CD4-positive, alpha-beta T cell (primary cell): ENCODE results near the gene PSME4. TPM values are rescaled to one million over a fixed set of nuclear protein-coding genes. Genes with fewer than 3 reads are reported as not detected.

Experiments
- ATAC-seq: fragments of 200-7000 bp; cut with Tn5 transposase; one replicate; pipeline ENCODE4 v1.10.0; 2022; ENCODE audit warnings: mild to moderate bottlenecking; ENCODE audit not compliant: poor library complexity
- CTCF ChIA-PET: fragments of 350-600 bp; sonication (Branson Sonifier 250); formaldehyde crosslinking; loops from one replicate; lab custom pipeline; 2021; ENCODE audit warnings: antibody characterized with exemption, inconsistent platforms; lab: Charles Lee
- POLR2A ChIA-PET: fragments of 350-600 bp; sonication (Branson Sonifier 250); formaldehyde crosslinking; loops from one replicate; lab custom pipeline; 2021; ENCODE audit warnings: antibody characterized with exemption, inconsistent platforms; lab: Charles Lee
- DNase-seq, 14 experiments: peaks; one replicate each; pipeline ENCODE4 v3.0.0-alpha.2; 2013 to 2020; ENCODE audit warnings: mixed read lengths in 2 of 14
- H3K27ac ChIP-seq, 2 donors: one replicate each; pipeline versions ENCODE4 v1.5.1 to v1.7.0; 2013; ENCODE audit warnings: low read length in 2 of 2, low read depth in 1 of 2, mild to moderate bottlenecking in 1 of 2
- H3K27me3 ChIP-seq, 2 experiments: 1 replicate in 1 of 2; 2 replicates in 1 of 2; pipeline versions ENCODE4 v1.6.1 to v1.7.0; 2013; ENCODE audit warnings: low read length in 2 of 2, control low read depth in 1 of 2, mild to moderate bottlenecking in 1 of 2, moderate library complexity in 1 of 2; ENCODE audit not compliant: insufficient read depth in 2 of 2, control insufficient read depth in 1 of 2
- H3K36me3 ChIP-seq: one replicate; pipeline ENCODE4 v1.6.1; 2013; ENCODE audit warnings: low read length, control low read depth; ENCODE audit not compliant: insufficient read depth
- H3K4me1 ChIP-seq: one replicate; pipeline ENCODE4 v1.6.1; 2013; ENCODE audit warnings: low read length, control low read depth; ENCODE audit not compliant: insufficient read depth
- H3K4me3 ChIP-seq: one replicate; pipeline ENCODE4 v1.5.1; 2013; ENCODE audit warnings: mild to moderate bottlenecking, low read length, moderate library complexity
- H3K9me3 ChIP-seq, 2 experiments: 1 replicate in 1 of 2; 2 replicates in 1 of 2; pipeline versions ENCODE4 v1.6.1 to v1.7.0; 2013; ENCODE audit warnings: low read length in 2 of 2, mild to moderate bottlenecking in 2 of 2, control low read depth in 1 of 2, moderate library complexity in 1 of 2; ENCODE audit not compliant: control insufficient read depth in 1 of 2, insufficient read depth in 1 of 2
- H3K27ac Mint-ChIP-seq: one replicate; pipeline ENCODE4 v1.8.0; 2020; ENCODE audit warnings: mixed read lengths
- H3K27me3 Mint-ChIP-seq: one replicate; pipeline ENCODE4 v1.8.0; 2021; ENCODE audit warnings: mixed read lengths
- H3K36me3 Mint-ChIP-seq: one replicate; pipeline ENCODE4 v1.8.0; 2021; ENCODE audit warnings: low read depth, mixed read lengths
- H3K4me1 Mint-ChIP-seq: one replicate; pipeline ENCODE4 v1.8.0; 2021; ENCODE audit warnings: low read depth, mixed read lengths
- H3K4me3 Mint-ChIP-seq: one replicate; pipeline ENCODE4 v1.8.0; 2020; ENCODE audit warnings: mild to moderate bottlenecking, mixed read lengths
- H3K9me3 Mint-ChIP-seq: one replicate; pipeline ENCODE4 v1.8.0; 2020; ENCODE audit warnings: mixed read lengths
- intact Hi-C, 2 experiments: fragments of 100-400 bp; cut with DNase I in 1 of 2; cut with micrococcal nuclease in 1 of 2; formaldehyde crosslinking; loops; one replicate each; pipeline versions ENCODE4 v1.15.1 to v1.9.0; 2023 to 2025; cut with DNase I, micrococcal nuclease
- total RNA-seq, 174 experiments: library from RNA in 2 of 174; stranded (reverse) in 2 of 174; gene quantifications; one replicate each; pipeline ENCODE4 v1.2.3 and lab custom pipeline; 2021 to 2026
- TF ChIP-seq, protein P1 (sequence below): fragments of 200-600 bp; IDR thresholded peaks from one replicate; pipeline ENCODE4 v1.8.0; 2022; ENCODE audit warnings: antibody characterized with exemption, mild to moderate bottlenecking

Gene PSME4
- total RNA-seq, 2 experiments from 2014 or later, result 82.6 to 87.0 TPM

DNA sequence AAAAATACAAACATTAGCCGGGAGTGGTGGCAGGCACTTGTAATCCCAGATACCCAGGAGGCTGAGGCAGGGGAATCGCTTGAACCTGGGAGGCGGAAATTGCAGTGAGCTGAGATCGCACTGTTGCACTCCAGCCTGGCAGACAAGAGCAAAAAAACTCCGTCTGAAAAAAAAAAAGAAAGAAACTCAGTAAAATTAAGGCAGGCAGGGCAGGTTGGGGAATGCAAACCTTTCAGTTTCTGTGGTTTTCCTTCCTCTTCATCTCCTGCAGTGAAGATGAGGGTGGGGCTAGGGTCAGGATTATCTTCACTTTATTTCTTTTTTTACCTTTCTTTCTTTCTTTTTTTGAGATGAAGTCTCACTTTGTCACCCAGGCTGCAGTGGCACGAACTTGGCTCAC lies 43.2 kb upstream of the PSME4 start:
- peak; percentile 68 for ATAC-seq

DNA sequence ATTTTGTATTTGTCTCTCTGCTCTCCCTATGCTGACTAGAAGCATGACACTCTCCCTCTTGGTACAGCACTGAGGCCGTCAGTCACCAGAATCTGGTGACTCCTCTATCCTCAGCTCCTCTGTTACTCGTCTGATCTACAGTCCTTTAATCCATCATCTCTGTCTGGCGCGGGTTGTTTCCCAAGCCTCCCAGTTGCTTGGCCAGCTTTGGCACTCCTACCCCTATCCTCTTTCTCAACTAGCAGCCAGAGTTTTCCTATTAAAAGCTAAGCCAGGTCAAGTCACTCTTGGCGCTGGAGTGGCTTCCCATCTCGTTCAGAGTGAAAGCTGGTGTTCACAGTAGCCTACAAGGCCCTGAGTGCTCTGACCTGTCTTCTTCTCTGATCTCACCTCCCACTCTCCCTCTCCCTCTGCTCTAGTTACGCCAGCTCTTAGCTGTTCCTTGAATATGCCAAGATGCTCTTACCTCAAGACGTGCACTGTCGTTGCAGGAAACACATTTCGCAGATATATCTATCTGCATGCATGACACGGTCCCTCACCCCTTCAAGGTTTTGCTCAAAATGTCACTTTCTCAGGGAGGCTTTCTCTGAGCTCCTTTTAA lies 41.8 kb upstream of the PSME4 start:
- Histone ChIP-seq H3K27ac (no peak overlapping the region), H3K27me3 (no peaks in the 10 kb centered on the region), H3K36me3 (no peaks in the 10 kb centered on the region), H3K4me3 (no peak overlapping the region), H3K4me1 (peaks cover 33% of the 10 kb centered on the region), H3K9me3 (no peaks in the 10 kb centered on the region)
- Mint-ChIP-seq H3K9me3 (no peaks in the 10 kb centered on the region), H3K27me3 (no peaks in the 10 kb centered on the region), H3K27ac (peak overlapping the region; percentile 75), H3K36me3 (peaks cover 7% of the 10 kb centered on the region), H3K4me1 (peaks cover 57% of the 10 kb centered on the region), H3K4me3 (peak overlapping the region; percentile 12)
- ATAC-seq (peak; percentile 43), DNase-seq (peak in 1 of 14 experiments; percentile 10)
- TF ChIP-seq, protein P1, sequence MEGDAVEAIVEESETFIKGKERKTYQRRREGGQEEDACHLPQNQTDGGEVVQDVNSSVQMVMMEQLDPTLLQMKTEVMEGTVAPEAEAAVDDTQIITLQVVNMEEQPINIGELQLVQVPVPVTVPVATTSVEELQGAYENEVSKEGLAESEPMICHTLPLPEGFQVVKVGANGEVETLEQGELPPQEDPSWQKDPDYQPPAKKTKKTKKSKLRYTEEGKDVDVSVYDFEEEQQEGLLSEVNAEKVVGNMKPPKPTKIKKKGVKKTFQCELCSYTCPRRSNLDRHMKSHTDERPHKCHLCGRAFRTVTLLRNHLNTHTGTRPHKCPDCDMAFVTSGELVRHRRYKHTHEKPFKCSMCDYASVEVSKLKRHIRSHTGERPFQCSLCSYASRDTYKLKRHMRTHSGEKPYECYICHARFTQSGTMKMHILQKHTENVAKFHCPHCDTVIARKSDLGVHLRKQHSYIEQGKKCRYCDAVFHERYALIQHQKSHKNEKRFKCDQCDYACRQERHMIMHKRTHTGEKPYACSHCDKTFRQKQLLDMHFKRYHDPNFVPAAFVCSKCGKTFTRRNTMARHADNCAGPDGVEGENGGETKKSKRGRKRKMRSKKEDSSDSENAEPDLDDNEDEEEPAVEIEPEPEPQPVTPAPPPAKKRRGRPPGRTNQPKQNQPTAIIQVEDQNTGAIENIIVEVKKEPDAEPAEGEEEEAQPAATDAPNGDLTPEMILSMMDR, result no peak
- POLR2A ChIA-PET, result interaction anchor here (0.7 to 3.4 kb wide), 5 partner anchors 10 to 42 kb away, joined by 3 to 16 read pairs (median 5); partner anchors contain the start of gene PSME4
- intact Hi-C loops, result loop anchor here (2.0 to 5.0 kb wide), 2 partner anchors 40 to 42 kb away; partner anchors contain the start of gene PSME4 (in 2 of the 2)
- CTCF ChIA-PET, result interaction anchor here (1.0 to 1.6 kb wide), 2 partner anchors 9 to 10 kb away, joined by 3 read pairs; no protein-coding TSS in a partner anchor

More for the DNA sequence above, 43.2 kb upstream of the PSME4 start:
- intact Hi-C loops, result loop anchor here (2.0 to 5.0 kb wide), 2 partner anchors 42 to 43 kb away; partner anchors contain the start of gene PSME4 (in 2 of the 2)
- peak overlapping the region; percentile 64 for H3K4me3 Mint-ChIP-seq
- H3K36me3 Mint-ChIP-seq, result peaks cover 14% of the 10 kb centered on the region
- H3K27me3 Mint-ChIP-seq, result no peaks in the 10 kb centered on the region
- no peaks in the 10 kb centered on the region for H3K9me3 Mint-ChIP-seq
- TF ChIP-seq, protein P1, result no peak
- DNase-seq, result peak in 4 of 14 experiments; percentile 36 to 43 (median 38)
- H3K4me1 ChIP-seq, result peaks cover 33% of the 10 kb centered on the region
- peaks cover 57% of the 10 kb centered on the region for H3K4me1 Mint-ChIP-seq
- no peaks in the 10 kb centered on the region for H3K36me3 ChIP-seq
- H3K4me3 ChIP-seq, result peak overlapping the region; percentile 17
- POLR2A ChIA-PET, result interaction anchor here (0.6 to 3.4 kb wide), 9 partner anchors 9 to 262 kb away, joined by 3 to 15 read pairs (median 3); partner anchors contain the start of gene PSME4
- CTCF ChIA-PET, result no interaction called here
- peak overlapping the region; percentile 36 to 76 for H3K27ac ChIP-seq
- H3K9me3 ChIP-seq, result no peaks in the 10 kb centered on the region
- no peaks in the 10 kb centered on the region for H3K27me3 ChIP-seq
- H3K27ac Mint-ChIP-seq, result peak overlapping the region; percentile 75

DNA sequence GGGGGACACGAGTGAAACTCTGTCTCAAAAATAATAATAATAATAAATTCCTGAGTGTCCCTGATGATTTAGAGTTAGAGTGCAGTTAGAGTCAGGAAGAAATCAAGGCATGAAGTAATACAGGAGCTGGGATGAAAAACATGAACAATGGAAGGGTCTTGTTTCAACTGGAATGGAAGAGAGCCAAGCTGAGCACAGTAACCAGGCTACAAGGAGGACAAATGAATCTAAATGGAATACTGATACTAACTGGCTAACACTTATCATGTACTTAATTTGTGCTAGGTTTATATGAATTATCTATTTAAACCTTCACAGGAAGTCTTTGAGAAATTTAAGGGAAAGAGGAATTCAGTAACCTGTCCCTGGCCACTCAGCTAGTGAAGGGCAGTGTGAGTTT lies 38.8 kb upstream of the PSME4 start:
- Histone ChIP-seq H3K27ac (no peak overlapping the region), H3K4me3 (no peak overlapping the region), H3K4me1 (peaks cover 23% of the 10 kb centered on the region), H3K9me3 (no peaks in the 10 kb centered on the region), H3K27me3 (no peaks in the 10 kb centered on the region), H3K36me3 (no peaks in the 10 kb centered on the region)
- Mint-ChIP-seq H3K9me3 (no peaks in the 10 kb centered on the region), H3K27me3 (no peaks in the 10 kb centered on the region), H3K27ac (peak overlapping the region; percentile 48), H3K4me1 (peaks cover 48% of the 10 kb centered on the region), H3K4me3 (no peak overlapping the region), H3K36me3 (no peaks in the 10 kb centered on the region)
- POLR2A ChIA-PET, result no interaction called here
- TF ChIP-seq, protein P1, result no peak
- ATAC-seq (no peak), DNase-seq (no peak)
- intact Hi-C loops, result no loop called here
- CTCF ChIA-PET, result no interaction called here
